ENCODE data around the gene LINC01488.

DNA sequence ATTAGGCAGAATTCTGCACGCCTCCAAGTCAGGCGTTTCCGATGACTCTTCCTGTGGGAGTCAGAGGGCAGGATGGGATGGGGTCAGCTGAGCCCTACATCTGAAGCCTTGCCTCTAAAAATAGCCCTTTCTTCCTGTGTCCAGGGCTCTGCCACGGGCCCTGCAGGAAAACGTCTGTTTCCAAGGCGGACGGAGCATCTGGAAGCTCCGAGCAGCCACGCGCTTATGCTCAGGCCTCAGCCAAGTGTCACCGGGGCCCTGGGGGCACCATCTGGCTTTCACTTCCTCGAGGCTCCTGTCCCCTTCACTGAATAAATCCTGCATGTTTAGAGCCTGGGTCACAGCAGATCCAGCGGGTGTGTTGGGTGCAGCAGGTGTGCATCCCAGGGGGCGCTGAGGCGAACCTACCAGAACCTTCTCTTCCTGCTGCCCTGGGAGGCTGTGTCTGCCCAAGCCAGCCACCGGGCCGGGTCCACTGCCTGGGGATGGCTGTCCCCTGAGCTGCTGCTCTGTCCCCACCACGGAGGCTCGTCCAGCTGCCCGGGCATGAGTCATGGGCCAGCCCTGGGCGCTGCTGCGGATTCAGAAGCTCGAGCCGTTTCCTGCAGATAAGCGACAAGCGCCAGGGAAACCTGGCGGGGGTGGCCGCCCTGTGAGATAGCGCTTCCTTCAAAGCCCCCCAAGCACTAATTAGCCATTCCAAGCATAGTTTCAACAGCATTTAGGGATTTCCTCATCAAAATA is 32.0 kb upstream of the LINC01488 start:
- TF ChIP-seq POLR2A (IDR thresholded peaks at IDR 0.05) = no peak
- TF ChIP-seq, protein P1, sequence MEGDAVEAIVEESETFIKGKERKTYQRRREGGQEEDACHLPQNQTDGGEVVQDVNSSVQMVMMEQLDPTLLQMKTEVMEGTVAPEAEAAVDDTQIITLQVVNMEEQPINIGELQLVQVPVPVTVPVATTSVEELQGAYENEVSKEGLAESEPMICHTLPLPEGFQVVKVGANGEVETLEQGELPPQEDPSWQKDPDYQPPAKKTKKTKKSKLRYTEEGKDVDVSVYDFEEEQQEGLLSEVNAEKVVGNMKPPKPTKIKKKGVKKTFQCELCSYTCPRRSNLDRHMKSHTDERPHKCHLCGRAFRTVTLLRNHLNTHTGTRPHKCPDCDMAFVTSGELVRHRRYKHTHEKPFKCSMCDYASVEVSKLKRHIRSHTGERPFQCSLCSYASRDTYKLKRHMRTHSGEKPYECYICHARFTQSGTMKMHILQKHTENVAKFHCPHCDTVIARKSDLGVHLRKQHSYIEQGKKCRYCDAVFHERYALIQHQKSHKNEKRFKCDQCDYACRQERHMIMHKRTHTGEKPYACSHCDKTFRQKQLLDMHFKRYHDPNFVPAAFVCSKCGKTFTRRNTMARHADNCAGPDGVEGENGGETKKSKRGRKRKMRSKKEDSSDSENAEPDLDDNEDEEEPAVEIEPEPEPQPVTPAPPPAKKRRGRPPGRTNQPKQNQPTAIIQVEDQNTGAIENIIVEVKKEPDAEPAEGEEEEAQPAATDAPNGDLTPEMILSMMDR (IDR thresholded peaks at IDR 0.05) = no peak

All from Peyer's patch (tissue), 4 donors.